Natural killer cell treated with Interleukin-12 subunit alpha and Interleukin-12 subunit beta and Interleukin-15 and Interleukin-18, amount 100 ng/mL, for 72 hours (primary cell): Measurements from ENCODE around the gene NUDT6. TPM values are rescaled to one million over a fixed set of nuclear protein-coding genes. Genes with fewer than 3 reads are reported as not detected.

Source experiments
- ATAC-seq, 2 donors: fragments of 150-1000 bp; cut with Tn5 transposase in 1 of 2; sonication (Bioruptor Pico), chemical (Tn5 transposase) in 1 of 2; 2 replicates each; pipeline ENCODE4 v1.10.0; 2021
- DNase-seq: peaks from one replicate; pipeline ENCODE4 v3.0.0; 2022; ENCODE audit warnings: low spot score
- H3K27ac Mint-ChIP-seq, 2 donors: 1 replicate in 1 of 2; 2 replicates in 1 of 2; pipeline ENCODE4 v1.8.0; 2022; ENCODE audit warnings: mixed read lengths in 2 of 2, mild to moderate bottlenecking in 1 of 2, moderate library complexity in 1 of 2
- H3K27me3 Mint-ChIP-seq, 2 donors: 1 replicate in 1 of 2; 2 replicates in 1 of 2; pipeline ENCODE4 v1.8.0; 2022; ENCODE audit warnings: mixed read lengths in 2 of 2
- H3K36me3 Mint-ChIP-seq: one replicate; pipeline ENCODE4 v1.8.0; 2022; ENCODE audit warnings: mixed read lengths
- H3K4me1 Mint-ChIP-seq, 2 donors: 1 replicate in 1 of 2; 2 replicates in 1 of 2; pipeline ENCODE4 v1.8.0; 2022; ENCODE audit warnings: low read depth in 2 of 2, mixed read lengths in 2 of 2, mild to moderate bottlenecking in 1 of 2
- H3K4me3 Mint-ChIP-seq: one replicate; pipeline ENCODE4 v1.8.0; 2022; ENCODE audit warnings: mixed read lengths
- H3K9me3 Mint-ChIP-seq: 2 replicates; pipeline ENCODE4 v1.8.0; 2022; ENCODE audit warnings: mixed read lengths
- total RNA-seq, 2 donors: library from RNA; stranded (reverse); gene quantifications; one replicate each; pipeline ENCODE4 v1.2.3, GENCODE V29; 2022

The NUDT6 gene
- total RNA-seq, 2 donors from 2014 or later, result 5.0 to 9.0 TPM

GRCh38 chr4:122932763-122933162, 10.4 kb upstream of the NUDT6 start:
- no peaks in the 10 kb centered on the region for H3K27me3 Mint-ChIP-seq
- ATAC-seq (no peak), DNase-seq (no peak)
- H3K36me3 Mint-ChIP-seq, result peaks cover 28% of the 10 kb centered on the region
- no peak overlapping the region for H3K27ac Mint-ChIP-seq
- H3K4me3 Mint-ChIP-seq, result no peak overlapping the region
- no peaks in the 10 kb centered on the region for H3K9me3 Mint-ChIP-seq
- peaks cover 10 to 13% of the 10 kb centered on the region in 2 donors for H3K4me1 Mint-ChIP-seq

- DNase-seq (no peak), ATAC-seq (no peak)
- peaks cover 24% of the 10 kb centered on the region for H3K36me3 Mint-ChIP-seq
- H3K27ac Mint-ChIP-seq, result no peak overlapping the region
- no peaks in the 10 kb centered on the region for H3K27me3 Mint-ChIP-seq
- no peak overlapping the region for H3K4me3 Mint-ChIP-seq
- H3K4me1 Mint-ChIP-seq, result peaks cover 14 to 18% of the 10 kb centered on the region in 2 donors
- no peaks in the 10 kb centered on the region for H3K9me3 Mint-ChIP-seq
Measured at GRCh38 chr4:122930862-122931261, 8.5 kb upstream of the NUDT6 start.

GRCh38 chr4:122928930-122929329, 6.5 kb upstream of the NUDT6 start:
- H3K27ac Mint-ChIP-seq, result no peak overlapping the region
- no peak overlapping the region for H3K4me3 Mint-ChIP-seq
- no peaks in the 10 kb centered on the region for H3K27me3 Mint-ChIP-seq
- ATAC-seq, result peak in 1 of 2 donors; percentile 51
- peaks cover 9% of the 10 kb centered on the region for H3K36me3 Mint-ChIP-seq
- H3K4me1 Mint-ChIP-seq, result peaks cover 6 to 8% of the 10 kb centered on the region in 2 donors
- no peak for DNase-seq
- H3K9me3 Mint-ChIP-seq, result no peaks in the 10 kb centered on the region

- Mint-ChIP-seq H3K4me3 (no peak overlapping the region), H3K4me1 (peaks cover 6% of the 10 kb centered on the region in 2 donors), H3K9me3 (no peaks in the 10 kb centered on the region), H3K36me3 (no peaks in the 10 kb centered on the region), H3K27ac (no peak overlapping the region), H3K27me3 (no peaks in the 10 kb centered on the region)
- peak; percentile 97 for ATAC-seq
- peak; percentile 92 for DNase-seq
Measured at GRCh38 chr4:122922877-122923511, 597 bp upstream of the NUDT6 start.

GRCh38 chr4:122921300-122921699, 1.1 kb downstream of the NUDT6 start:
- Mint-ChIP-seq H3K4me3 (no peak overlapping the region), H3K4me1 (peaks cover 0 to 2% of the 10 kb centered on the region in 2 donors), H3K27me3 (no peaks in the 10 kb centered on the region), H3K36me3 (no peaks in the 10 kb centered on the region), H3K9me3 (no peaks in the 10 kb centered on the region), H3K27ac (peak overlapping the region in 1 of 2 donors; percentile 23)
- DNase-seq, result no peak
- ATAC-seq, result no peak

- H3K4me3 Mint-ChIP-seq, result no peak overlapping the region
Measured at GRCh38 chr4:122920473-122920872, 1.9 kb downstream of the NUDT6 start.

GRCh38 chr4:122917731-122918130, 4.7 kb downstream of the NUDT6 start:
- ATAC-seq, result no peak
- H3K27me3 Mint-ChIP-seq, result no peaks in the 10 kb centered on the region
- no peaks in the 10 kb centered on the region for H3K36me3 Mint-ChIP-seq
- no peak overlapping the region for H3K4me3 Mint-ChIP-seq
- H3K4me1 Mint-ChIP-seq, result peaks cover 0 to 2% of the 10 kb centered on the region in 2 donors
- no peak for DNase-seq
- no peaks in the 10 kb centered on the region for H3K9me3 Mint-ChIP-seq
- no peak overlapping the region for H3K27ac Mint-ChIP-seq

More at GRCh38 chr4:122920473-122920872, 1.9 kb downstream of the NUDT6 start:
- Mint-ChIP-seq H3K27ac (no peak overlapping the region), H3K4me1 (peaks cover 0 to 2% of the 10 kb centered on the region in 2 donors), H3K9me3 (no peaks in the 10 kb centered on the region), H3K27me3 (no peaks in the 10 kb centered on the region), H3K36me3 (no peaks in the 10 kb centered on the region)
- ATAC-seq (no peak), DNase-seq (no peak)

- Mint-ChIP-seq H3K27me3 (no peaks in the 10 kb centered on the region), H3K27ac (no peak overlapping the region), H3K4me3 (no peak overlapping the region), H3K4me1 (no peaks in the 10 kb centered on the region), H3K9me3 (no peaks in the 10 kb centered on the region), H3K36me3 (no peaks in the 10 kb centered on the region)
- DNase-seq (no peak), ATAC-seq (no peak)
Measured at GRCh38 chr4:122914938-122915337, 7.5 kb downstream of the NUDT6 start.

- DNase-seq (no peak), ATAC-seq (peak; percentile 61 to 70)
- H3K4me3 Mint-ChIP-seq, result no peak overlapping the region
- no peaks in the 10 kb centered on the region for H3K9me3 Mint-ChIP-seq
- no peak overlapping the region for H3K27ac Mint-ChIP-seq
- H3K4me1 Mint-ChIP-seq, result no peaks in the 10 kb centered on the region
- H3K27me3 Mint-ChIP-seq, result no peaks in the 10 kb centered on the region
- H3K36me3 Mint-ChIP-seq, result no peaks in the 10 kb centered on the region
Measured at GRCh38 chr4:122914292-122914904, 8.0 kb downstream of the NUDT6 start.

- DNase-seq, result no peak
- no peaks in the 10 kb centered on the region for H3K4me1 Mint-ChIP-seq
- ATAC-seq, result no peak
- no peaks in the 10 kb centered on the region for H3K27me3 Mint-ChIP-seq
- no peaks in the 10 kb centered on the region for H3K9me3 Mint-ChIP-seq
- H3K27ac Mint-ChIP-seq, result no peak overlapping the region
- no peak overlapping the region for H3K4me3 Mint-ChIP-seq
- H3K36me3 Mint-ChIP-seq, result no peaks in the 10 kb centered on the region
Measured at GRCh38 chr4:122912810-122913575, 9.4 kb downstream of the NUDT6 start.

- no peaks in the 10 kb centered on the region for H3K9me3 Mint-ChIP-seq
- no peak overlapping the region for H3K4me3 Mint-ChIP-seq
- no peaks in the 10 kb centered on the region for H3K27me3 Mint-ChIP-seq
- no peaks in the 10 kb centered on the region for H3K4me1 Mint-ChIP-seq
- ATAC-seq (no peak), DNase-seq (no peak)
- no peaks in the 10 kb centered on the region for H3K36me3 Mint-ChIP-seq
- H3K27ac Mint-ChIP-seq, result peak overlapping the region in 1 of 2 donors; percentile 38
Measured at GRCh38 chr4:122911588-122911987, 10.8 kb downstream of the NUDT6 start.

GRCh38 chr4:122909683-122910082, 12.7 kb downstream of the NUDT6 start:
- Mint-ChIP-seq H3K27ac (no peak overlapping the region), H3K9me3 (no peaks in the 10 kb centered on the region), H3K4me3 (no peak overlapping the region), H3K27me3 (no peaks in the 10 kb centered on the region), H3K4me1 (no peaks in the 10 kb centered on the region), H3K36me3 (no peaks in the 10 kb centered on the region)
- DNase-seq (no peak), ATAC-seq (no peak)

- H3K9me3 Mint-ChIP-seq, result no peaks in the 10 kb centered on the region
- H3K4me3 Mint-ChIP-seq, result no peak overlapping the region
- H3K27me3 Mint-ChIP-seq, result no peaks in the 10 kb centered on the region
- ATAC-seq (no peak), DNase-seq (no peak)
- no peaks in the 10 kb centered on the region for H3K36me3 Mint-ChIP-seq
- no peaks in the 10 kb centered on the region for H3K4me1 Mint-ChIP-seq
- H3K27ac Mint-ChIP-seq, result peak overlapping the region in 1 of 2 donors; percentile 13
Measured at GRCh38 chr4:122908223-122908622, 14.2 kb downstream of the NUDT6 start.

- H3K4me1 Mint-ChIP-seq, result no peaks in the 10 kb centered on the region
- H3K27me3 Mint-ChIP-seq, result no peaks in the 10 kb centered on the region
- no peak for ATAC-seq
- no peak for DNase-seq
- H3K36me3 Mint-ChIP-seq, result no peaks in the 10 kb centered on the region
- H3K27ac Mint-ChIP-seq, result no peak overlapping the region
- no peak overlapping the region for H3K4me3 Mint-ChIP-seq
- no peaks in the 10 kb centered on the region for H3K9me3 Mint-ChIP-seq
Measured at GRCh38 chr4:122906859-122907305, 15.5 kb downstream of the NUDT6 start.
